ENCODE data around the gene DAGLA. TPM values are rescaled to one million over a fixed set of nuclear protein-coding genes. Genes with fewer than 3 reads are reported as not detected.
A peak's percentile ranks its signal among the peaks of the same experiment; 100 is the strongest.

DAGLA gene
- total RNA-seq, 4 donors from 2014 or later: 11.9 to 31.4 (median 17.0) TPM

DNA sequence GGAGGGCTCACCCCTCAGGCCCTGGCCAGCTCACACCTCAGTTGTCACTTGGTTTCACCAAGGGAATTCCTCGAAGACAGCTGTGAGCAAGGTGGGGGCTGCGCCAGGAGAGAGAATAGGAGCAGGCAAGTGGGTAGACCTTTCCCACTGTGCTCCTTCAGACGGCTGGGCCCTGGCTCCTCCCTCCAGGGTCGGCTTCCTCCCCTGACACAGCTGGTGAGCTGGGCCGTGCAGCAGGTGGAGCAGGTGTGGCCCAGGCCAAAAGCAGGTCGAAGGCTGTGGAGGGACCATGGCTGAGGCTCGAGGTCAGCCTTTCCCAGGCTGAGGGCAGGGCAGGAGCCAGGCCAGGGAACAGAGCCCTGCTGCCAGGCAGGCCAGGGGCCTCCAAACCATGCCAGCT lies 59.8 kb downstream of the DAGLA start:
- Histone ChIP-seq H3K27ac (no peak overlapping the region), H3K36me3 (peaks cover 0 to 4% (median 0%) of the 10 kb centered on the region in 4 donors), H3K27me3 (no peaks in the 10 kb centered on the region), H3K9me3 (no peaks in the 10 kb centered on the region), H3K4me3 (no peak overlapping the region), H3K4me1 (no peaks in the 10 kb centered on the region)
- DNase-seq: no peak
- TF ChIP-seq, protein P1, sequence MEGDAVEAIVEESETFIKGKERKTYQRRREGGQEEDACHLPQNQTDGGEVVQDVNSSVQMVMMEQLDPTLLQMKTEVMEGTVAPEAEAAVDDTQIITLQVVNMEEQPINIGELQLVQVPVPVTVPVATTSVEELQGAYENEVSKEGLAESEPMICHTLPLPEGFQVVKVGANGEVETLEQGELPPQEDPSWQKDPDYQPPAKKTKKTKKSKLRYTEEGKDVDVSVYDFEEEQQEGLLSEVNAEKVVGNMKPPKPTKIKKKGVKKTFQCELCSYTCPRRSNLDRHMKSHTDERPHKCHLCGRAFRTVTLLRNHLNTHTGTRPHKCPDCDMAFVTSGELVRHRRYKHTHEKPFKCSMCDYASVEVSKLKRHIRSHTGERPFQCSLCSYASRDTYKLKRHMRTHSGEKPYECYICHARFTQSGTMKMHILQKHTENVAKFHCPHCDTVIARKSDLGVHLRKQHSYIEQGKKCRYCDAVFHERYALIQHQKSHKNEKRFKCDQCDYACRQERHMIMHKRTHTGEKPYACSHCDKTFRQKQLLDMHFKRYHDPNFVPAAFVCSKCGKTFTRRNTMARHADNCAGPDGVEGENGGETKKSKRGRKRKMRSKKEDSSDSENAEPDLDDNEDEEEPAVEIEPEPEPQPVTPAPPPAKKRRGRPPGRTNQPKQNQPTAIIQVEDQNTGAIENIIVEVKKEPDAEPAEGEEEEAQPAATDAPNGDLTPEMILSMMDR (IDR thresholded peaks at IDR 0.05): no peak
- TF ChIP-seq POLR2A (IDR thresholded peaks at IDR 0.05): no peak
- no peak for TF ChIP-seq EP300 (IDR thresholded peaks at IDR 0.05; ENCODE audit: low read depth)
- TF ChIP-seq POLR2AphosphoS5 (IDR thresholded peaks at IDR 0.05): no peak
- intact Hi-C loops (cut with DNase I; ENCODE audit: low total_unique reads): no loop called here
- in situ Hi-C loops (cut with MboI; ENCODE audit: low pct_ligation_motif_present in 1 of 4, low pct_unique_long_range_greater_than_20kb in 1 of 4, low sequenced_read_pairs in 3 of 4): loop anchor here in 1 of 4 donors (10.0 kb wide), 1 partner anchor 65 kb away; no protein-coding TSS in a partner anchor
- 60% methylated on average over 7 of the region's 7 CpGs; no CpG with 5 or more reads in 1 of the 2 donors for WGBS, 2 donors (ENCODE audit: low coverage in 1 of 2)

DNA sequence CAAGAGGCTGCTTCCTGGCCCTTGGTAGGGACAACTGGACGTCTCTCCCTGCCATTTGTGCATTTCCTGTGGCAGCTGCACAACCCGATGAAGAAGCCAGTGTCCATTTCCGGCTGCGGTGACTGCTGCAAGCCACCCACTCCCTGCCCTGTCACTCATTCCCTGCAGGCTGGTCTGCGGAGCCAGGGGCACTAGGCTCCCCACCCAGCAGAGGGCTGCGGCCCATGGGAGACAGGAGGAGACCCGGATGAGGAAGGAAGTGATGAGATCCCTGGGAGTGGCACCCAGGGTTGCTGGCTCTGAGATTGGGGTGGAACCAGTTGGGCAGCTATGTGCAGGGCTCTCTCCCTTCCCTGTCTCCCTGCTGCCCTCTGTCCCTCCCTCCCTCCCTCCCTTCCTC lies 62.2 kb downstream of the DAGLA start:
- peak; percentile 41 for DNase-seq
- H3K9me3 ChIP-seq: no peaks in the 10 kb centered on the region
- peaks cover 0 to 3% (median 1%) of the 10 kb centered on the region in 4 donors for H3K4me1 ChIP-seq
- in situ Hi-C loops (cut with MboI; ENCODE audit: low pct_ligation_motif_present in 1 of 4, low pct_unique_long_range_greater_than_20kb in 1 of 4, low sequenced_read_pairs in 3 of 4) (no loop called here), intact Hi-C loops (cut with DNase I; ENCODE audit: low total_unique reads) (no loop called here)
- 61% methylated on average over 7 of the region's 7 CpGs; no CpG with 5 or more reads in 1 of the 2 donors for WGBS, 2 donors (ENCODE audit: low coverage in 1 of 2)
- no peak overlapping the region for H3K4me3 ChIP-seq
- peak overlapping the region in 1 of 4 donors; percentile 42 for H3K27ac ChIP-seq
- no peaks in the 10 kb centered on the region for H3K36me3 ChIP-seq
- no peak for TF ChIP-seq EP300 (IDR thresholded peaks at IDR 0.05; ENCODE audit: low read depth)
- no peak for TF ChIP-seq POLR2A (IDR thresholded peaks at IDR 0.05)
- no peaks in the 10 kb centered on the region for H3K27me3 ChIP-seq

DNA sequence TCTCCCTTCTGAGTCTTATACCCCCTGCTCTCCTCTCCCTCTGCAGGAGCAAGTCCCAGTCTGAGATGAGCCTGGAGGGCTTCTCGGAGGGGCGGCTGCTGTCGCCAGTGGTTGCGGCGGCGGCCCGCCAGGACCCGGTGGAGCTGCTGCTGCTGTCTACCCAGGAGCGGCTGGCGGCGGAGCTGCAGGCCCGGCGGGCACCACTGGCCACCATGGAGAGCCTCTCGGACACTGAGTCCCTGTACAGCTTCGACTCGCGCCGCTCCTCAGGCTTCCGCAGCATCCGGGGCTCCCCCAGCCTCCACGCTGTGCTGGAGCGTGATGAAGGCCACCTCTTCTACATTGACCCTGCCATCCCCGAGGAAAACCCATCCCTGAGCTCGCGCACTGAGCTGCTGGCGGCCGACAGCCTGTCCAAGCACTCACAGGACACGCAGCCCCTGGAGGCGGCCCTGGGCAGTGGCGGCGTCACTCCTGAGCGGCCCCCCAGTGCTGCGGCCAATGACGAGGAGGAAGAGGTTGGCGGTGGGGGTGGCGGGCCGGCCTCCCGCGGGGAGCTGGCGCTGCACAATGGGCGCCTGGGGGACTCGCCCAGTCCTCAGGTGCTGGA lies 63.4 kb downstream of the DAGLA start:
- Histone ChIP-seq H3K36me3 (no peaks in the 10 kb centered on the region), H3K4me1 (peaks cover 0 to 10% (median 8%) of the 10 kb centered on the region in 4 donors), H3K9me3 (no peaks in the 10 kb centered on the region), H3K27ac (no peak overlapping the region), H3K27me3 (no peaks in the 10 kb centered on the region), H3K4me3 (no peak overlapping the region)
- in situ Hi-C loops (cut with MboI; ENCODE audit: low pct_ligation_motif_present in 1 of 4, low pct_unique_long_range_greater_than_20kb in 1 of 4, low sequenced_read_pairs in 3 of 4): no loop called here
- intact Hi-C loops (cut with DNase I; ENCODE audit: low total_unique reads): no loop called here
- DNase-seq: no peak
- 94% methylated on average over 42 of the region's 42 CpGs; no CpG with 5 or more reads in 1 of the 2 donors for WGBS, 2 donors (ENCODE audit: low coverage in 1 of 2)
- TF ChIP-seq, protein P1 (IDR thresholded peaks at IDR 0.05): no peak
- no peak for TF ChIP-seq POLR2AphosphoS5 (IDR thresholded peaks at IDR 0.05)
- TF ChIP-seq EP300 (IDR thresholded peaks at IDR 0.05; ENCODE audit: low read depth): no peak
- no peak for TF ChIP-seq POLR2A (IDR thresholded peaks at IDR 0.05)

DNA sequence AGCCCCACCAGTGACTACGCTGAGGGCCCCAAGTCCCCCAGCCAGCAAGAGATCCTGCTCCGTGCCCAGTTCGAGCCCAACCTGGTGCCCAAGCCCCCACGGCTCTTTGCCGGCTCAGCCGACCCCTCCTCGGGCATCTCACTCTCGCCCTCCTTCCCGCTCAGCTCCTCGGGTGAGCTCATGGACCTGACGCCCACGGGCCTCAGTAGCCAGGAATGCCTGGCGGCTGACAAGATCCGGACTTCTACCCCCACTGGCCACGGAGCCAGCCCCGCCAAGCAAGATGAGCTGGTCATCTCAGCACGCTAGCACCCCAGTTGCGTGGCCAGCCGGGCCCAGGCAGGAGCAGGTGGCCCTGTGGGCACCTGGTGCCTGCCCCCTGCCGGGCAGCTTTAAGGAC lies 64.0 kb downstream of the DAGLA start:
- H3K27ac ChIP-seq: no peak overlapping the region
- in situ Hi-C loops (cut with MboI; ENCODE audit: low pct_ligation_motif_present in 1 of 4, low pct_unique_long_range_greater_than_20kb in 1 of 4, low sequenced_read_pairs in 3 of 4): no loop called here
- WGBS, 2 donors (ENCODE audit: low coverage in 1 of 2): 91% methylated on average over 17 of the region's 20 CpGs; no CpG with 5 or more reads in 1 of the 2 donors
- no peaks in the 10 kb centered on the region for H3K27me3 ChIP-seq
- H3K36me3 ChIP-seq: no peaks in the 10 kb centered on the region
- DNase-seq: no peak
- H3K4me3 ChIP-seq: no peak overlapping the region
- peaks cover 0 to 10% (median 8%) of the 10 kb centered on the region in 4 donors for H3K4me1 ChIP-seq
- no peaks in the 10 kb centered on the region for H3K9me3 ChIP-seq
- TF ChIP-seq EP300 (IDR thresholded peaks at IDR 0.05; ENCODE audit: low read depth) (no peak), POLR2AphosphoS5 (IDR thresholded peaks at IDR 0.05) (no peak), POLR2A (IDR thresholded peaks at IDR 0.05) (no peak)
- TF ChIP-seq, protein P1 (IDR thresholded peaks at IDR 0.05): no peak
- intact Hi-C loops (cut with DNase I; ENCODE audit: low total_unique reads): no loop called here
